AG10803 (cell line): ENCODE results near the gene SCAANT1.

Experiments
- DNase-seq: peaks from one replicate; pipeline ENCODE4 v3.0.0; 2010; ENCODE audit warnings: low read depth
- H3K4me3 ChIP-seq: 2 replicates; pipeline ENCODE4 v1.5.1; 2011; ENCODE audit warnings: mild to moderate bottlenecking, low read length, control low read depth
- CTCF ChIP-seq: conservative IDR thresholded peaks from 2 replicates; pipeline ENCODE4 v1.5.1; 2011; ENCODE audit warnings: mild to moderate bottlenecking, low read length, control low read depth, inconsistent platforms

SCAANT1 gene

DNA sequence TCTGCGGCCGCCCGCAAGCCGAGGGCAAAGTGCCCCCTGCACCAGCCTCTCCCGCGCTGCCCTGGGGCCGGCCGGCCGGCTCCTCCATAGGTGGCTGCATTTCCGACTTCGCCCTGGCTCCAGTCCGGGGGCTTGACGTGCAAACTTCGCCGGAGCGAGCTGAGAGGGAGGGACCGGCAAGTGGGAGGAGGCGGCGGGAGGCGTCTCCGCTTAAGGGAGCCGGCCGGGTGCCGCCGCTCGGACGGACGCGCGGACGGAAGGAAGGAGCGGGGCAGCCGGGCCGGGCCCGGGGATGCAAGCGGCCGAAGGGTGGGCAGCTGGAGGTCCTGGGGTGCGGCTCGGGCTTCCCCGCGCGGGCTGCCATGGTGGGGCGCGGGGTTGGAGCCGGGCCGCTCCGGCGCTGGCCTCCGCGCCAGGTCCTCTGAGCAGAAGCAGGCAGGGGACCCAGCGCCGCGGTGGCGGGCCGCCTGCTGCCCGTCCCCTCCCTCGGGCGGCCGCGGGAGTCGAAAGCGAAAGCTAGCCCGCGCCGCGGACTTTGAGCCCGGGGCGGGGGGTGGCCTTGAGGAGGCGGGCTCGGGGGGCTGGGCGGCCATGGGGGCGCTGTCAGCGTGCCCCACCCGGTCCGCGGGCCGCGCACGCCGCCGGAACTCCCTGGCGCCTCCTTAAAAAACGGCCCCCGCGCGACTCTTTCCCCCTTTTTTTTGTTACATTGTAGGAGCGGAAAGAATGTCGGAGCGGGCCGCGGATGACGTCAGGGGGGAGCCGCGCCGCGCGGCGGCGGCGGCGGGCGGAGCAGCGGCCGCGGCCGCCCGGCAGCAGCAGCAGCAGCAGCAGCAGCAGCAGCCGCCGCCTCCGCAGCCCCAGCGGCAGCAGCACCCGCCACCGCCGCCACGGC, at the start of gene SCAANT1:
Gene SCAANT1 (minus strand): TSS at position 511 of the 895 bp plus-strand sequence.
- H3K4me3 ChIP-seq: peak within 1 kb of the TSS; percentile 77
- peak; percentile 90 for DNase-seq
- TF ChIP-seq CTCF: no peak

GRCh38 chr3:63961891-63962290, 49.7 kb upstream of the SCAANT1 start:
- peak; percentile 69 for TF ChIP-seq CTCF
- no peak for DNase-seq
- no peak overlapping the region for H3K4me3 ChIP-seq

DNA sequence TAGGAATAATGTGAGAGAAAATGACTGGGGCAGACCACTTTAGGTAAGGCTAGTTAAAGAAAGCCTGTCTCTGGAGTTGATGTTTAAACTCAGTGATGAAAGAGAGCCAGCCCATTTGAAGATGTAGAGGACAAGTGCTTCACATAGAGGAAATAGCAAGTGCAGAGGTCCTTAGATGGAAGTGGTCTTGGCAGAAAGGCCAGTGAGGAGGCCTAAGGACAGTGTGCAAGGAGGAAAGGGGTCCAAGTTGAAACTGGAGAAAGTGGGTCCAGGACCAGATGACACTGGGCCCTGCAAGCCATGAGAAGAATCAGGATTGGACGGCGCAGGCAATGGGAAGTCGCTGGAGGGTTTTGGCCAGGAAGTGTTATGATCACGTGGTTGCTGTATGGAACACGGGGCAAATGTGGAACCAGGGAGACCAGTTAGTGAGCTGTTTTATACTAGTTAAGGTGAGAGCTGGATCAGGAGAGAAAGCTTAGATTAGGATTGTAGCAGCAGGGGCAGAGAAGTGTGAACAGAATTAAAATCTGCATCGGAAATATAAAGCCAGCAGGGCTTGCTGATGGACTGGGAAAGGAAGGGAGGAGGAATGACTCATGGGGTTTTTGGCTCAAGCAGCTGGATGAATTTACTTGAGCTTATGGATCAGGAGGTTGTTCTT, 48.0 kb upstream of the SCAANT1 start:
- peak overlapping the region; percentile 39 for H3K4me3 ChIP-seq
- no peak; the same call in 1 of the 2 replicates for TF ChIP-seq CTCF
- DNase-seq: peak; percentile 70

GRCh38 chr3:63959146-63959545, 47.0 kb upstream of the SCAANT1 start:
- H3K4me3 ChIP-seq: no peak overlapping the region
- no peak for TF ChIP-seq CTCF
- no peak for DNase-seq

GRCh38 chr3:63955830-63956545, 43.8 kb upstream of the SCAANT1 start:
- TF ChIP-seq CTCF: no peak
- DNase-seq: no peak

DNA sequence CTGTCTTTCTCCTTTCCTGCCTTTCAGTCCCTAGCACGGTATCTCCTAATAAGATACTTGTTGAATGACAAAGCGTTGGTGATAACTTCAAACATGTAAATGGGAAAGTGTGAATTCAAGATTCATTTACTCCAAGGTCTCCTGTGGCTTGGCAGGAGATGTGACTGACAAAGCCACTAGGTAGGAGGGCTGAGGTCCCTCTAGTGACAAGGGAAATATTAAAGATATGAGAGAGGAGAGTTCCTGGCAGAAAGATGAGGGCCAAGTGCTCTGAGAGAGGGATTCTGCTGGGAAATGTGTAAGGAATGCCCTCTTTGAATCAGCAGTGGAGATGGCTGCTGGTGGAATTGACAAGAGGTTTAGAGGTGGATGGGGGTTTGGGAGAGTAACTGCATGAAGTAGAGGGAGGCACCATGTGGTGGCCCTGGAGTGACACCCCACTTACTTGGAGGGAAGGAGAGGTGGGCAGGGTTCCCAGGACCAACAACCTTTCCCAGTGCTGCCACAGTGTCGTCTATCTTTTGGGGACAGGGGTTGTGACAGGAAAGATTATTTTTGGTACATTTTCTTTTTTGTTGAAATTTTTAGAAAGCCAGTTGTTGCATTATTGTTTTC, 43.0 kb upstream of the SCAANT1 start:
- no peak overlapping the region for H3K4me3 ChIP-seq
- no peak for TF ChIP-seq CTCF
- DNase-seq: no peak

More at GRCh38 chr3:63955830-63956545, 43.8 kb upstream of the SCAANT1 start:
- no peak overlapping the region for H3K4me3 ChIP-seq
